Measurements from ENCODE around the gene LEMD1. TPM values are rescaled to one million over a fixed set of nuclear protein-coding genes. Genes with fewer than 3 reads are reported as not detected.

LEMD1 gene
- total RNA-seq: under 1 TPM in 1 of 2 experiments, not detected in 1; 0.38 TPM

GRCh38 chr1:205421798-205422197 lies at the start of gene LEMD1:
TSS of gene LEMD1 (minus strand) at chr1:205422056. CDS start at chr1:205420536, 1,520 bp downstream.

GRCh38 chr1:205455581-205456382 lies 33.9 kb upstream of the LEMD1 start, which contains the start of gene BLACAT1:
TSS of gene BLACAT1 (minus strand) at chr1:205456045.

GRCh38 chr1:205356440-205357139 lies 65.3 kb downstream of the LEMD1 start, which contains the start of gene KLHDC8A:
TSS of gene KLHDC8A (minus strand) at chr1:205356922. CDS start at chr1:205343604, 13,318 bp downstream.

Small RNA genes within 50 kb of the gene (microRNA-seq; reads per million reads assigned to microRNA genes)
- gene MIR135B (ENCODE audit: borderline microRNAs expressed, borderline replicate concordance): 1.0 reads per million

Other genes starting within 250 kb of the LEMD1 start
- gene DSTYK, start 210.4 kb downstream of the LEMD1 start, total RNA-seq: 1 to 10 TPM; 8.7 to 9.4 TPM
- 1 to 10 TPM; 1.1 TPM for gene TMCC2, start 194.1 kb downstream of the LEMD1 start, total RNA-seq
- 10 to 100 TPM; 19.2 to 20.0 TPM for gene NUAK2, start 100.3 kb downstream of the LEMD1 start, total RNA-seq
- gene KLHDC8A, start 65.1 kb downstream of the LEMD1 start, total RNA-seq: not detected
- gene BLACAT1, start 34.0 kb upstream of the LEMD1 start, total RNA-seq: under 1 TPM; 0.30 to 0.34 TPM
- gene CDK18, start 82.6 kb upstream of the LEMD1 start, total RNA-seq: 1 to 10 TPM in 1 of 2 experiments, under 1 TPM in 1; 0.68 to 1.6 TPM
- gene ELK4, start 210.0 kb upstream of the LEMD1 start, total RNA-seq: 10 to 100 TPM; 94.8 to 98.1 TPM